ENCODE measurements around the gene SWI5. TPM values are rescaled to one million over a fixed set of nuclear protein-coding genes. Genes with fewer than 3 reads are reported as not detected.

Gene SWI5
- total RNA-seq, 2 experiments from 2014 or later = 3.0 to 4.1 TPM

DNA sequence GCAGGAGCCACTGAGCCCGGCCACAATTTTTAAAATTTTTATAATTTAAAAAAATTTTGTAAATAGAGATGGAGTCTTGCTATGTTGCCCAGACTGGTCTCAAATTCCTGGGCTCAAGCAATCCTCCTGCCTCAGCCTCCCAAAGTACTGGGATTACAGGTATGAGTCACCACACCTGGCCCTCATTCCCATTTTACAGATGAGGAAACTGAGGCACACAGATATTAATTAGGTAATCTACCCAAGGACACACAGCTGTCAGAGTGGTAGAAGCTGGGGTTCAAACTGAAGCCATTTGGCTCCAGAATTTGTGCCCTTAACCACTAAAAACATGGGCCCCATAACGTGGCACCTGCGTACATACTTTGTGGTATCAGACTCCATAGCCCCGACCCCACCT lies 38.6 kb downstream of the SWI5 start:
- Mint-ChIP-seq H3K9me3 (no peaks in the 10 kb centered on the region), H3K4me1 (ENCODE audit: low read depth) (no peaks in the 10 kb centered on the region), H3K4me3 (no peak overlapping the region), H3K27ac (no peak overlapping the region), H3K27me3 (no peaks in the 10 kb centered on the region), H3K36me3 (ENCODE audit: low read depth) (peaks cover 55% of the 10 kb centered on the region)
- no peak overlapping the region for H3K4me3 ChIP-seq (ENCODE audit: low read length)
- CTCF ChIA-PET = no interaction called here
- ATAC-seq (ENCODE audit: poor library complexity) (no peak), DNase-seq (no peak)
- no peaks in the 10 kb centered on the region for H3K4me1 ChIP-seq (ENCODE audit: insufficient read depth, low read length)
- H3K36me3 ChIP-seq (ENCODE audit: insufficient read depth, low read length) = peaks cover 63% of the 10 kb centered on the region
- no peak overlapping the region for H3K27ac ChIP-seq (ENCODE audit: low read depth in 1 of 2, low read length in 2 of 2)
- H3K27me3 ChIP-seq (ENCODE audit: control insufficient read depth in 1 of 2, insufficient read depth in 2 of 2, low read length in 2 of 2) = no peaks in the 10 kb centered on the region
- TF ChIP-seq, protein P1, sequence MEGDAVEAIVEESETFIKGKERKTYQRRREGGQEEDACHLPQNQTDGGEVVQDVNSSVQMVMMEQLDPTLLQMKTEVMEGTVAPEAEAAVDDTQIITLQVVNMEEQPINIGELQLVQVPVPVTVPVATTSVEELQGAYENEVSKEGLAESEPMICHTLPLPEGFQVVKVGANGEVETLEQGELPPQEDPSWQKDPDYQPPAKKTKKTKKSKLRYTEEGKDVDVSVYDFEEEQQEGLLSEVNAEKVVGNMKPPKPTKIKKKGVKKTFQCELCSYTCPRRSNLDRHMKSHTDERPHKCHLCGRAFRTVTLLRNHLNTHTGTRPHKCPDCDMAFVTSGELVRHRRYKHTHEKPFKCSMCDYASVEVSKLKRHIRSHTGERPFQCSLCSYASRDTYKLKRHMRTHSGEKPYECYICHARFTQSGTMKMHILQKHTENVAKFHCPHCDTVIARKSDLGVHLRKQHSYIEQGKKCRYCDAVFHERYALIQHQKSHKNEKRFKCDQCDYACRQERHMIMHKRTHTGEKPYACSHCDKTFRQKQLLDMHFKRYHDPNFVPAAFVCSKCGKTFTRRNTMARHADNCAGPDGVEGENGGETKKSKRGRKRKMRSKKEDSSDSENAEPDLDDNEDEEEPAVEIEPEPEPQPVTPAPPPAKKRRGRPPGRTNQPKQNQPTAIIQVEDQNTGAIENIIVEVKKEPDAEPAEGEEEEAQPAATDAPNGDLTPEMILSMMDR (IDR thresholded peaks at IDR 0.05) = no peak
- POLR2A ChIA-PET = no interaction called here
- intact Hi-C loops (cut with DNase I, micrococcal nuclease) = loop anchor here in 1 of 2 experiments (5.0 kb wide), 1 partner anchor 33 kb away; no protein-coding TSS in a partner anchor
- H3K9me3 ChIP-seq (ENCODE audit: control insufficient read depth in 1 of 2, insufficient read depth in 1 of 2, low read length in 2 of 2) = peaks cover 0 to under 1% of the 10 kb centered on the region in 2 experiments

DNA sequence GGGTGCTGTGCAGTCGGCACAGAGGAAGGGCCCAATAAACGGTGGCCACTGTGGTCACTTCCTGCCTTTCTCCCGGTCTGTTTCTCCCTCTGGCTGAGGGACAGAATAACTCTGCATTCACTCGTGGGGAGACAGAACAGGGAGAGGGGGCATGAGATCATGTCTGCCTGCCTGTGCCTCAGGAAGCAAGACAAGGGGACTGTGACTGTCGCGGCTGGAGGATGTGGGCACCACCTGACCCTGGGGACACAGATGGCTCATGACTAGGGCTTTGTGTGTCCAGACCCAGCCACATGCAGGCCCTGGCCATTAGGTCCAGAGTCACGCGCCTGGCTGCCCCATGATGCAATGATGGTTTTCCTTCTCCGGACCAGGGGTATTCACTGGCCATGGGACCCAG lies 40.3 kb downstream of the SWI5 start:
- Histone ChIP-seq H3K9me3 (ENCODE audit: control insufficient read depth in 1 of 2, insufficient read depth in 1 of 2, low read length in 2 of 2) (no peaks in the 10 kb centered on the region), H3K27me3 (ENCODE audit: control insufficient read depth in 1 of 2, insufficient read depth in 2 of 2, low read length in 2 of 2) (no peaks in the 10 kb centered on the region), H3K4me3 (ENCODE audit: low read length) (no peak overlapping the region), H3K27ac (ENCODE audit: low read depth in 1 of 2, low read length in 2 of 2) (no peak overlapping the region), H3K36me3 (ENCODE audit: insufficient read depth, low read length) (peaks cover 48% of the 10 kb centered on the region), H3K4me1 (ENCODE audit: insufficient read depth, low read length) (peaks cover 3% of the 10 kb centered on the region)
- Mint-ChIP-seq H3K27me3 (no peaks in the 10 kb centered on the region), H3K36me3 (ENCODE audit: low read depth) (peaks cover 40% of the 10 kb centered on the region), H3K4me1 (ENCODE audit: low read depth) (peaks cover 1% of the 10 kb centered on the region), H3K27ac (no peak overlapping the region), H3K9me3 (no peaks in the 10 kb centered on the region), H3K4me3 (no peak overlapping the region)
- no peak for ATAC-seq (ENCODE audit: poor library complexity)
- CTCF ChIA-PET = no interaction called here
- POLR2A ChIA-PET = no interaction called here
- no peak for DNase-seq
- intact Hi-C loops (cut with DNase I, micrococcal nuclease) = no loop called here
- TF ChIP-seq, protein P1 (IDR thresholded peaks at IDR 0.05) = no peak

DNA sequence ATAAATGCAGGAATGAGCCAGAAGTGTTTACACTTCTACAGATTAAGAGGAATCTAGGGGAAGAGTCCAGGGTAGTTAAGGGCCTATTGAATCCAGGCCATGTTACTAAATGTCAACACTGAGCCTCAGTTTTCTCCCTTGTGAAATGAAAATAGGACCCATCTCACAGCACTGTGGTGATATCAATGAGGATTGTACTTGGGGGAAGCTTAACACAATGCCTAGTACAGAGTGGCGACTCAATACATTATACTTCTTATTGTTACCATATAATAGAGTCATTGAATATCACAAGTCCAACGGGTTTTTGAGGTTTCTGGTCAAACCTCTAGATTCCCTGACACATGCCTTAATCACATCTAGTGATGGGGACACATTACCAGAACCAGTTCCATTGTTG lies 41.6 kb downstream of the SWI5 start:
- Histone ChIP-seq H3K27me3 (ENCODE audit: control insufficient read depth in 1 of 2, insufficient read depth in 2 of 2, low read length in 2 of 2) (no peaks in the 10 kb centered on the region), H3K4me3 (ENCODE audit: low read length) (no peak overlapping the region), H3K36me3 (ENCODE audit: insufficient read depth, low read length) (peaks cover 45% of the 10 kb centered on the region), H3K9me3 (ENCODE audit: control insufficient read depth in 1 of 2, insufficient read depth in 1 of 2, low read length in 2 of 2) (no peaks in the 10 kb centered on the region), H3K27ac (ENCODE audit: low read depth in 1 of 2, low read length in 2 of 2) (no peak overlapping the region), H3K4me1 (ENCODE audit: insufficient read depth, low read length) (peaks cover 11% of the 10 kb centered on the region)
- Mint-ChIP-seq H3K27me3 (no peaks in the 10 kb centered on the region), H3K4me1 (ENCODE audit: low read depth) (peaks cover 13% of the 10 kb centered on the region), H3K4me3 (no peak overlapping the region), H3K9me3 (no peaks in the 10 kb centered on the region), H3K36me3 (ENCODE audit: low read depth) (peaks cover 48% of the 10 kb centered on the region), H3K27ac (no peak overlapping the region)
- POLR2A ChIA-PET = no interaction called here
- CTCF ChIA-PET = no interaction called here
- ATAC-seq (ENCODE audit: poor library complexity) (no peak), DNase-seq (no peak)
- TF ChIP-seq, protein P1 (IDR thresholded peaks at IDR 0.05) = no peak
- intact Hi-C loops (cut with DNase I, micrococcal nuclease) = no loop called here

All from CD4-positive, alpha-beta T cell (primary cell).